Endometrial microvascular endothelial cells (primary cell): ENCODE data around the gene ECHDC1. TPM values are rescaled to one million over a fixed set of nuclear protein-coding genes. Genes with fewer than 3 reads are reported as not detected.
"Not testable (repeated sequence)": the region's sequence is repeated elsewhere in the genome, so short reads cannot be mapped to it uniquely, and the experiment has no call there.

Experiments
- in situ Hi-C: cut with HindIII; loops from 2 replicates; pipeline ENCODE4 v1.10.0; 2017; ENCODE audit warnings: low sequenced_read_pairs, low pct_unique_long_range_greater_than_20kb; ENCODE audit errors: inconsistent ontology term
- total RNA-seq: library from RNA; depleted of rRNA; stranded (reverse); fragments of >200 nt; gene quantifications from one replicate; pipeline ENCODE4 v1.2.3, GENCODE V29; 2015; ENCODE audit errors: inconsistent ontology term

The ECHDC1 gene
- total RNA-seq, 1 donor from 2014 or later = 93.4 TPM

DNA sequence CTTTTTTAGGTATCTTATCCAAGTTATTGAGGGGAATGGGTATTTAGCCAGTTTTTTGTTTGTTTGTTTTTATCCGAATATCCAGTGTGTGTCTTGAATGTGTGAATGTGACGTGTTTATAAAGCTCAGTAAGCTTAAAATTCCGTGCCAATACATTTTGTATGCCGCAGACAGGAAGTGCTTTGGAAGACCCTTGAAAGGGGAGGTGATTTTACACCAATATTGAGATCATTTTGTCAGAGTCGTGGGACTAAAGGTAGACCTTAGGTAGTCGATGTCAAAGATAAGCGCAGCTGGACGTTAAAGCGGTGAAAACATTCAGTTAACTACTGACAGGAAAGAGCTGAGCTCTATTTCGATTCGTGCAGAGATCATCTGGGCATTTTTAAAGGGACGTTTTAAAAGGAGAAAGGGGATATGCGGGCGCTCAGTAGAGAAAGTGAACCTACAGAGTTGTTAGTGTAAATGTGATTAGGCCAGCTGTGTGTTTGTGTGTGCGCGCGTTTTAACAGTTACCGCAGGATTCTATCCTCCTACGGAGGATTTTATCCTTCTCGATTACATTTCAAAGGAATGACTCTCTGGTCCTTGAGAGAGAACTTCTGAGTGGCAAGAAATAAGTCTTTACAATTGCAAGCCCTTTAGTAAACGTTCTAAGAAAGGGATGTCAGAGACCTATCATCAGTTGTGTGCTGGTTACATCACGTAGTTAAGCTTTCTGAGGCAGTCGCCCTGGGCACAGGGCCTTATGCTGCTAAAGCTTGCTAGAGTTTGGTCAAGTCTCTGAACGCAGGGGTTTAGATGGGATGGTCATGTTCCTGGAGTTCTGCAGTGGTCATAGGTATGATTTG lies 625 bp upstream of the ECHDC1 start:
- in situ Hi-C loops = no loop called here

DNA sequence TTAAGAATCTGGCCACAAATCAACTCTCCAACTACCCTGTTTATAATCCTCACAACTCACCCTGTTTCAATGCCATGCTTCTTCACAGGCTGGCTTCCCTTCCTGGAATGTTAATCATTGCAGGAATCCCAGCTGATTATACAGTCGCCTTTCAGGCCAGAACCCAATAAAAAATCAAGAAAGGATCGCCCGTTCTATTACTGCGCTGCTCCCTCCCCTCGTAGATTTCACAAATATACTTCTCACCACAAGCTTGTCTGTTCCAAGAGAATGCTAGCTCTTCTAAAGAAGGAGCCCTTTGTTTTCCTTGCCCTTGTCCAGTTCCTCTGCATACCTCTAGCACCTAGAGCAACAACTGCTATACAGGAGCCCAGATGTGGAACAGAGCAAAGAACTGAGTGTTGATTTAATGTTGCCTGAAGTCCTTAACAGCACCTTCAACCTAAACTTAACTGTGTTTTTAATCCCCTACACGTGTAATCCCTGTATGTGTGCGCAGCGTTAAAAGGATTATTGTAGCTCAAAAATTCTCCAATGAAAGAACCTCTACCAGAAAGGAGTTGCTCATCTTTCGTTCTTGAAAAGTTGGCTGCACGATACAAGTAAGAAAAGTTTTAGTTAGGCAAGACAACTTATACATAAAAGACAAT lies 988 bp downstream of the ECHDC1 start:
- in situ Hi-C loops = no loop called here

- in situ Hi-C loops = no loop called here
These were observed 1.8 kb downstream of the ECHDC1 start for GRCh38 chr6:127341471-127342202.

GRCh38 chr6:127340171-127340570 lies 3.2 kb downstream of the ECHDC1 start:
- in situ Hi-C loops = no loop called here

- in situ Hi-C loops = no loop called here
These were observed 4.5 kb downstream of the ECHDC1 start for GRCh38 chr6:127338936-127339335.

DNA sequence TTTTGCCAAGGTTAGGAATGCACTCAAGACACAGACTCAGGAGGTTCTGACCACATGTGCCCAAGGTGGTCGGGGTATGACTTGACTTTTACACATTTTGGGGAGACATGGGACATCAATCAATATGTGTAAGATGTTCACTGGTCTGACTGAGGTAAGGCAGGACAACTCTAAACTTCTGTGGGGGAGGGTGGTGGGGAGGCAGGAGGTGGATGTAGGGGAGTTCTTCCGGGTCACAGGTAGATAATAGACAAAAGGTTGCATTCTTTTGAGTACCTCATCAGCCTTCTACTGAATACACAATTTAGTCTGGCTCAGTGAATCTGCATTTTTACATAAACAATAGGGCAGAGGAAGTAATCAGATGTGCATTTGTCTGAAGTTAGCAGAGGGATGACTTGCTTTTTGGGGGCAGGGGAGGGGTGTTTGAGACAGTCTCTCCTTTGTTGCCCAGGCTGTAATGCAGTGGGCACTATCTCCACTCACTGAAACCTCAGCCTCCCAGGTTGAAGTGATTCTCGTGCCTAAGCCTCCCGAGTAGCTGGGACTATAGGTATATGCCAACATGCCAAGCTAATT lies 10.9 kb downstream of the ECHDC1 start:
- in situ Hi-C loops = no loop called here

DNA sequence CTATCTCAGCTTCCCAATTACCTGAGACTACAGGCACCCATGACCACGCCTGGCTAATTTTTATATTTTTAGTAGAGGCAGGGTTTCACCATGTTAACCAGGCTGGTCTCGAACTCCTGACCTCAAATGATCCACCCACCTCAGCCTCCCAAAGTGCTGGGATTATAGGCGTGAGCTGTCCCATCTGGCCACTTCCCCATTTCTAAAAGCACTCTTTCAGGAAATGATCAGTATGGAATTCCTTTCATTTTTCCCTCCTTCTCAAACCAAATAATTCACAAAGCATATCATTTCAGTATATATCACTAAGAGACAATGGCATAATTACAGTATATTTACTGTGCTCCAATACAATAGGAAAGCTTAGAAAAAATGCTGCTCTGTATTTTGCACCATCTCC lies 12.2 kb downstream of the ECHDC1 start:
- in situ Hi-C loops = not testable (repeated sequence)

- in situ Hi-C loops = no loop called here
These were observed 15.3 kb downstream of the ECHDC1 start for GRCh38 chr6:127328043-127328609.

DNA sequence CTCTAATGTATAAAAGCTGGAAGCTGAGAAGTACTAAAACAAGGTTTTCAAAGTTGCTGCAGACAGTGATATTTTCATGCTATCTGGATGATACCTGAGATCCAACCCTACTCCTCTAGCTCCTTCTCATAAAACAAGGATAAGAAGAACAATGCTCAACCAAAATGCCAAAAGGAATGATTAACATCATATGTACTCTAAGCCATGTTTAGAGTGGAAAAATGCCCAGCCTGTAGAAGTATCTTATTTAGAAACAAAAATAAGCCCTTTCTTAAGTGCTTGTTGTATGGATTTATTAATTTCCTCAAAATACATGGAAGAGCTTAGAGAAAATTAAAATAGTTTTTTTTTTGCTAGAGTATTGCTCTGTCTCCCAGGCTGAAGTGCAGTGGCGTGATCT lies 23.7 kb downstream of the ECHDC1 start:
- in situ Hi-C loops = no loop called here

DNA sequence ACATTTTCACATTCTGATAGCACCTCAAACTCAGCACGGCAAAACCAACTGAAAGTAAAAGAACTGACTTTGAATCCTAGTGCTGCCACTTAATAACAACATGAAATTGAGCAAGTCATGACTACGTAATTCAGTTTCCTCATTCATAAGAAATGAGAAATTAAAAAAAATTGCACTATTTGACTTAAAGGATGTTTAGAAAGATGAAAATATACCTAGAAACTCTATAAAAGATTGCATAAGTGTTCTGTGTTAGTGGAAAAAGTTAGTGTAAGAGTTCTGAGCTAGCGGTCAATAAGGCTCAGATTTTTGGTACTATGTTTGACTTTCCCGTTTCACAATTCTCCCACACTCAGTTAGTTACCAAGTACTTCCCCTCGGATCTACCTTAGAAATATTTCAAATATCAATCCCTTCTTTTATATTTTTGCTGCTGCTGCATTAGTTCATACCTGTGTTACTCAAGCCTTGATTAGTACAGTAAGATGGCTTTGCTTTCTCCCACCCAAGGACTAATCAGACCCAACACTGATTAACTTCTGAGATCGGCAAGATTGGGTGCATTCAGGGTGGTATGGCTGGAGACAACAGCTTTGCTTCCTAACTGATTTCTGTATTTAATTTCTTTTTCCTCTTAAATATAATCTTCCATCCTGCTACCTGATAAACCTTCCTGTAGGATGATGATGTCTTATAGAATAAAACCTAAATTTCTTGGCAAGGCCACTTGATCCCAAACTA lies 25.9 kb downstream of the ECHDC1 start:
- in situ Hi-C loops = no loop called here

DNA sequence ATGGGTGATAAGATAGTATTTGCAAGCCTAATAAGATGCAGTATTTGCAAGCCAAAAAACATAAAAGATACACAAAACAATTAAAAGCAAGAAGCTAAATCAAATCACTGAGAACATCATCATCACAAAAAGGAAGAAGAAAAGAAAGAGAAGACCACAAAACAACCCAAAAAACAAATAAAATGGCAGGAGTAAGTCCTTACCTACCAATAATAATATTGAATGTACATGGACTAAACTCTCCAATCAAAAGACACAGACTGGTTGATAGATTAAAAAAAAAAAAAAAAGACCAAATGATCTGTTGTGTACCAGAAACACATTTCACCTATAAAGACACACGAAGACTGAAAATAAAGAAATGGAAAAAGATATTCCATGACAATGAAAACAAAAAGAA lies 37.7 kb downstream of the ECHDC1 start:
- in situ Hi-C loops = no loop called here

- in situ Hi-C loops = no loop called here
These were observed 39.5 kb downstream of the ECHDC1 start for GRCh38 chr6:127303917-127304316.

GRCh38 chr6:127302728-127303660 lies 40.4 kb downstream of the ECHDC1 start:
- in situ Hi-C loops = no loop called here

DNA sequence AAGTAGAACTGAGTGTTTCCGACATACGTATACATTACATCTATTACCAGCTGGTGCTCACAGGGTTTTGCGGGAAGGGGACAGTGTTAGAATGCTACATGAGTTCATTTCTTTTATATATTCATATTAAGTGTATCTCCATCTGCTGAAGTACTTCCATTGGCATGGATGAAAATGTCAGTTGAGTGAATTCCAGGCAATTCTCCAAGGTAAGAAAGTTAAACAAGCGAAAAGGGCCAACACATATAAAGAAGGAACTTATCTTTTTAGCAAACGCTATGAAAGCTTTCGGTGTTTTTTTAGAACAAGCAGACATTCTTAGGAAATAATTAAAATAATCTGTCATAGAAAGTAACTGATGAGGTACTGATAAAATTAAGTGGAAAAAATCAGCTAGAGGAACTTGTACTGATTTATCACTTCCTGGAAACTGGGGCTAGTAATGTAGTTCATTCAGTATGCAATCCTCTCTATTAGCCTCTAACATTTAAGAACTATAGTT lies 42.2 kb downstream of the ECHDC1 start:
- in situ Hi-C loops = no loop called here

DNA sequence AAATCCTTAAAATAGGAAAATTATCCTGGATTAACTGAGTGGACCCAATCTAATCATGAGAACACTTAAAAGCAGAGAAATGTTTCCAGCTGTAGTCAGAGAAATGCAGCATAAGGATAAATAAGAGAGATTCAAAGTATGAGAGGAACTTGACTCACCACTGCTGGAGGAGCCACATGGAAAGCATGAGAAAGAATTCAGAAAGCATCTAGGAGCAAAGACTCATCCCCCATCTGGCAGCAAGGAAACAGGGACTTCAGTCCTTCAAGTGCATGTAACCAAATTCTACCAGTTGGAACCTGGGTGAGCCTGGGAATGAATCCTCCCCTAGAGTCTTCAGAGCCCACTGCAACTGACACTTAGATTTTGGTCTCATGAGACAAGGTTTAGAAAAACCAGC lies 43.0 kb downstream of the ECHDC1 start:
- in situ Hi-C loops = no loop called here

DNA sequence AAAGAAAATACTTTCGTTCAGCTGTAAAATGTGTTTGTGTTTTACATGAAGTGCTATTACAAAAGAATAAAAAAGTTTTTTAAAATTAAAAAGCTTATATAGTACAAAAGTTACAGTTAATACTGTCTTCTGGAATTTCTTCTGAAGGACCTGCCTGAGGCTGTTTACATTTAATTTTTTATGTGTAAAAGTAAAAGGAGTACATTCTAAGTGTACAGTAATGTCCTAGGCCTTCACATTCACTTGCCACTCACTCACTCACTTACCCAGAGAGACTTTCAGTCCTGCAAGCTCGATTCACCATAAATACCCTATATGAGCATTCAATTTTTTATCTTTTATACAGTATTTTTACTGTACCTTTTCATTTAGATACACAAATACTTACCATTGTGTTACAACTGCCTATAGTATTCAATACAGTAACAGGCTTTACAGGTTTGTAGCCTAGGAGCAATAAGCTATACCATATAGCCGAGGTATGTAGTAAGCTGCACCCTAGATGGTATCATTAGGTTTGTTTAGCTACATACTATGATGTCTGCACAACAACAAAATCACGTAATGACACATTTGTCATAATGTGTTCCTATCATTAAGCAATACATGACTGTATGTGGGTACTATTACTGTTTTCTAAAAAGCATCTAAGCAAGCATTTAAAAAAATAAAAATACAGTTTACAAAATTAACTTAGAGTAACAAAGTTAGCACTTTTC lies 43.7 kb downstream of the ECHDC1 start:
- in situ Hi-C loops = no loop called here

- in situ Hi-C loops = no loop called here
These were observed 44.9 kb downstream of the ECHDC1 start for GRCh38 chr6:127298475-127298874.
